GM21526 (cell line): ENCODE results near the gene TMEM120B.
A peak's percentile ranks its signal among the peaks of the same experiment; 100 is the strongest.
"Not testable (repeated sequence)": the region's sequence is repeated elsewhere in the genome, so short reads cannot be mapped to it uniquely, and the experiment has no call there.

Experiments used
- ATAC-seq: cut with Tn5 transposase; IDR thresholded peaks from one replicate; pipeline ENCODE4 v1.9.1; 2021; ENCODE audit warnings: moderate library complexity; ENCODE audit not compliant: unreplicated experiment, low FRiP score

TMEM120B gene

DNA sequence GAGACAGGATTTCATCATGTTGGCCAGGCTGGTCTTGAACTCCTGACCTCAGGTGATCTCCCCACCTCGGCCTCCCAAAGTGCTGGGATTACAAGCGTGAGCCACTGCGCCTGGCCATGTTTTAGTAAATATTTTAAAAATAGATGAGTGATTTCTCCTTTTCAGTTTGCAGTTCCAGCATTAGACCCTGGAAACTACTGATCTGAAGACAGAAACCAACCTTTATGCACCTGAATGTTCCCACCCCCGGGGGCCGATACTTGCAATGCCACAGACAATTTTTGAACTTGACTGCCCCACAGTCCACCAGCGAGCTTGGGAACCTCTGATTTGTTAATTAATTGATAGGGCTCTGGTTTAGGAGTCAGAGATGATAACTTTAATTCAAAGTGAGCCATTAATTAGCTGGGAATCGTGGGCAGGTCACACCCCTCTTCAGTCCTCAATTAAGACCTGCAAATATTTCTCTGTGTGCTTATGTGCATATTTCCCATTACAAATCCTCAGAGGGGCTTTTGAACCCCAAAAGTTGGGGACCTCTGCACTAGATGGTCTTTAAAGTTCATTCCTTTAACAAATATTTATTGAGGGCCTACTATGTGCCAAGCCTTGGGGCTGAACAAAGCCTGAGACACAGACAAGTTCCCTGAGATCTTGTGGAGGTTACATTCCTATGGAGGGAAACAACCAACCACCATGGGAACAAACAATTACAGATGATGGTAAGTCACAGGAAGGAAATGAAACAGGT lies 4.1 kb upstream of the TMEM120B start:
- ATAC-seq = no peak

DNA sequence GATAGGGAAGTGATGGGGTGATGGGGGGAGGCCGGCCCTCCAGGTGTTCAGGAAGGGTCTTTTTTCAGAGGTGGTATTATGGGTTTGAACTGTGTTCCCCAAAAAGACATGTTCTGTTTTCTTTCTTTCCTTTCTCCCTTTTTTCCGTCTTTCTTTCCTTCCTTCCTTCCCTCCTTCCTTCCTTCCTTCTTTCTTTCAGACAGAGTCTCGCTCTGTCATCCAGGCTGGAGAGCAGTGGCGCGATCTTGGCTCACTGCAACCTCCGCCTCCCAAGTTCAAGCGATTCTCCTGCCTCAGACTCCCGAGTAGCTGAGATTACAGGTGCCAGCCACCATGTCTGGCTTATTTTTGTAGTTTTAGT lies 3.5 kb upstream of the TMEM120B start:
- ATAC-seq = not testable (repeated sequence)

- no peak for ATAC-seq
Measured at GRCh38 chr12:121709478-121709961, 3.0 kb upstream of the TMEM120B start.

- ATAC-seq = no peak
Measured at GRCh38 chr12:121711361-121712189, 977 bp upstream of the TMEM120B start.

GRCh38 chr12:121712190-121712460 lies 427 bp upstream of the TMEM120B start:
- peak; percentile 22 for ATAC-seq

DNA sequence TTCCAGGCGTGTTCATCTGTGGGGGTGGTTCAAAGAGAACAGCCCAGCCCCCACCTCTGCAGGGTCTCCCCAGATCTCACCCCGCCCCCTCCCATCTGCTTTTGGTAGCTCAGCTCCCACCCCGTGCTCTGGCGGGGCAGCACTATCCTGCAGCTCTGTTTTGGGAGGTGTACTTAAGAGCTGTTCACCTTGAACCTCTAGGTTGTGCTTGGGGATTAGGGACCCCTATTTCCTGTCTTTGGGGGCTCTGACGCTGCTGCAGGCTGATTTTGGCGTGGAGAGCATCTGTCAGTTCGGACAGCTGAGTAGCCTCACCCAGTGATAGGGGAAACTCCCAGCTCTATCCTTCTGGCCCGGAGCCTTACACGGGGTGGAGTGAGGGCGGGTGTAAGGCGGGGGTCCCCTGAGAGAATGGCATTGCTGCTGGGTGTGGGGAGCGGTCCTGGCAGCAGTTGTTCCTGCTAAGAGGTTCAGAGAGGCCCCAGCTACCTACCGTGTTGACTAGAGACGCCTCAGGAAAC lies 765 bp downstream of the TMEM120B start:
- no peak for ATAC-seq

DNA sequence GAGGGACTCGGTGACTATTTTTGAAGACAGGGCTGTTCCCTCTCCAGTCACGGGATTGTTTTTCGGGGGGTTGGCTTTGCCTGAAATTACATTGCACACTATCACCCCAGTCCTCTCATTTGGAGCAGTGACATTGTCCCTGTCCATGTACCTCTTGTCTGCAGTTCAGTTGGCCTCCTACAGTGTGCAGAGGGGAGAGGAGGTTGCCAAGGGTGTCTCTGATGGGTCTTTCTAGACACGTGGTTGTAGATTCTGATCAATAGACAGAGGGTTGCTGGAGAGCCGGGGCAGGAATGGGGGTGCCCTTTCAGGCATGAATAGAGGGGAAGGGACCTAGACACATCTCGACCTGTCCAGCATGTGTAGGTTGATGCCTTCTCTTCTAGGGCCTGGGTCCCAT lies 1.2 kb downstream of the TMEM120B start:
- no peak for ATAC-seq

DNA sequence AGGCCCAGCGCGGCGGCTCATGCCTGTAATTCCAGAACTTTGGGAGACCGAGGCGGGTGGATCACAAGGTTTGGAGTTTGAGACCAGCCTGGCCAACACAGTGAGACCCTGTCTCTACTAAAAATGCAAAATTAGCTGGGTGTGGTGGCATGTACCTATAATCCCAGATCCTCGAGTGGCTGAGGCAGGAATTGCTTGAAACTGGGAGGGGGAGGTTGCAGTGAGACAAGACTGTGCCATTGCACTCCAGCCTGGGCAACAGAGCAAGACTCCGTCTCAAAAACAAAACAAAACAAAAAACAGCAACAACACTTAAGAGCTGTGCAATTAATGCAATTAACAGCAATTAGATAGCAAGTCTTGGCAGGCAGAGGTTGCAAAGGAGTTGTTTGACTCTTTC lies 2.5 kb downstream of the TMEM120B start:
- not testable (repeated sequence) for ATAC-seq

DNA sequence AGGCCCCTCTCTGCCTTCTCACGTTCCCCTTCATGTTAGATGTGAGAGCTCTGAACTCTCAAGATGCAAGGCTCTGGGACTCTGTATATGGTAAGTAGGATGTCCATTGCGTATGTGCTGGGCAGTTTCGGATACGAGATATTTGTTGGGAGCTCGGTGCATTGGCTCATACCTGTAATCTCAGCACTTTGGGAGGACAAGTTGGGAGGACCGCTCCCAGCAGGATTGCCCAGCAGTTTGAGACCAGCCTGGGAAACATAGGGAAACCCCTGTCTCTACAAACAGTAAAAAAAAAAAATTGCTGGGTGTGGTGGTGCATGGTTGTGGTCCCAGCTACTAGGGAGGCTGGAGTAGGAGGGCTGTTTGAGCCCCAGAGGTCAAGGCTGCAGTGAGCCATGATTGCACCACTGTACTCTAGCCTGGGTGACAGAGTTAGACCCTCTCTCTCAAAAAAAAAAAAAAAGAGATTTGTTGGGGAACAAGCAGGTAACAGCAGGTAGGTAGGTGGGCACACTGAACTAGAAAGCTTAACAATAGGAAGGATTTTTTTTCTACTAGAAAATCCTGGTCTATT lies 3.4 kb downstream of the TMEM120B start:
- no peak for ATAC-seq

DNA sequence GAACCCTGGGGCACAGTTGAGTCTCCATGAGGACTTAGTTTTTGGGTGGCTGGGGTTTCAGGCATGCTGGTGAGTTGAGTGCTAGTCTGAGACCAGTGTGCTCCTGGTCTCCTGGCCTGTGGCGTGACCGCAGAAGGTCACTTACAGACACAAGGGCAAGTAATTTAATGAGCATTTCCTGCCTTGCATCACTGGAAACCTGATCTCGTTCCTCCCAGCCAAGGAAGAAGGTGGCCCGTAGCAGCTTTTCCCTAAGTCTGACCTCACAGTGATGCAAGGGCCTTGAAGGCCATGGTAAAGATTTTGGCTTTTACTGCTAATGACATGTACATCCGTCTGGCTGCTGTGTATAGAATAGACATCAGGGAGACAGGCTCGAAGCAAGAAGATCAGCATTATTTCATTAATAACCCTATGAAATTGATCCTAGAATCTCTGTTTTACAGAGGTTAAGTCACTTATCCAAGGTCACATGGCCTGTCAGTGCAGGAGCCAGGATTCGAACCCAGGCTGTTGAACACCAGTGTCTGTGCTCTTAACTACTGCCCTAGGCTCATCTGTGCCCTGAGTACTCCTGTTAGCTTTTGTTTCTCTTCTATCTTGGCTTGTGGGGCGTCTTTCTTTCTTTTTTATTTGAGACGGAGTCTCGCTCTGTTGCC lies 4.6 kb downstream of the TMEM120B start:
- no peak for ATAC-seq

- ATAC-seq = no peak
Measured at GRCh38 chr12:121718653-121719239, 6.2 kb downstream of the TMEM120B start.

- no peak for ATAC-seq
Measured at GRCh38 chr12:121719926-121720414, 7.4 kb downstream of the TMEM120B start.

- ATAC-seq = no peak
Measured at GRCh38 chr12:121720762-121721161, 8.2 kb downstream of the TMEM120B start.

DNA sequence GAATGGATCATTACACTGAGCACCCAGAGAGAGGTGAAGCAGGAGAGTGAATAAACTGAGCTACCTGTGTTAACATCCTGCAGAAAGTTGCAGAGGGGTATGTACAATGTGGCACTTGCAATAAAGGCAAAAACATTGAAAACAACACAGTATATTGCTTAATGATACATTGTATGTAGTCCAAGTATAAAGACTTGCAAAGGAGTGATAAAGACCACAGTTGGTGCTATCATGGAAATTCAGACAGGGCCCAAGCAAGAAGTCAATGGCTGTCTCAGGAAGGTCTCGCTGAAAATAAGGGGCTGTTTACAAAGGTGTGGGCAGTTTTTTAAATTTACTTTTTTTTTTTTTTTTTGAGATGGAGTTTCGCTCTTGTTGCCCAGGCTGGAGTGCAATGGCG lies 10.0 kb downstream of the TMEM120B start:
- ATAC-seq = no peak

- no peak for ATAC-seq
Measured at GRCh38 chr12:121723200-121723599, 10.6 kb downstream of the TMEM120B start.

- no peak for ATAC-seq
Measured at GRCh38 chr12:121724925-121725324, 12.4 kb downstream of the TMEM120B start.

DNA sequence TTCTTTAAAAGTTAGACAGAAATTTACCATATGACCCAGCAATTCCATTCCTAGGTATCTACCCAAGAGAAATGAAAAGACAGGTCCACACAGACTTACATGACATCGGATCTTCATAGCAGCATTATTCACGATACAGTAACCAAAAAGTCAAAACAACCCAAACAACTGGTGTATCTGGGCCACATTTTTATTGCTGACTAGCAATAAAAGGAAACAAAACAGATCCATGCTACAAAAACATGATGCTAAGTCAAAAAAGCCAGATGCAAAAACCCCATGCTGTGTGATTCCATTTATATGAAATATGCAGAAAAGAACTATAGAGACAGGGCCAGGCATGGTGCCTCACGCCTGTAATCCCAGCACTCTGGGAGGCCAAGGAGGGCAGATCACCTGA lies 12.9 kb downstream of the TMEM120B start:
- ATAC-seq = no peak

GRCh38 chr12:121729021-121729420 lies 16.5 kb downstream of the TMEM120B start:
- no peak for ATAC-seq

DNA sequence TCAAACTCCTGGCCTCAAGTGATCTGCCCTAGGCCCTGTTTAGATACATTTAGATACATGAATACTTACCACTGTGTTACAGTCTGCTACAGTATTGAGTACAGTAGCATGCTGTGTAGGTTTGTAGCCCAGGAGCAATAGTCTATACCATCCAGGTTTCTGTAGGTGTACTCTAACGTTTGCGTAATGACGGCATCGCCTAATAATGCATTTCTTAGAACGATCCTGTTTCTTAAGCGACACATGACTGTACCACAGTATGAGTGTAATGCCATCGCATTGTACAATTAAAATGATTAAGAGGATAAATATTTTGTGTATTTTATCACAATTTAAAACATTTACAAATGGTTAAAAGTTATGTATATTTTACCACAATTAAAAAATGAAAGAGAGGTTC lies 18.9 kb downstream of the TMEM120B start:
- ATAC-seq = no peak

GRCh38 chr12:121733849-121734248 lies 21.3 kb downstream of the TMEM120B start:
- no peak for ATAC-seq
